HepG2 (cell line): ENCODE data around the gene KREMEN1.

Experiments used
- BRCA1 ChIP-seq: sonication (generic); formaldehyde crosslinking; IDR thresholded peaks from 2 replicates; pipeline ENCODE4 v1.4.0; 2020; ENCODE audit warnings: missing genetic modification reagents
- EZH2 ChIP-seq: conservative IDR thresholded peaks from 2 replicates; pipeline ENCODE4 v1.6.1; 2012; ENCODE audit warnings: mild to moderate bottlenecking, low read depth, low read length, moderate library complexity
- HDAC2 ChIP-seq: sonication (generic); formaldehyde crosslinking; IDR thresholded peaks from 2 replicates; pipeline ENCODE4 v1.4.0; 2020; ENCODE audit warnings: missing genetic modification reagents
- IRF2 ChIP-seq: IDR thresholded peaks from 2 replicates; pipeline ENCODE4 v1.6.1; 2018; ENCODE audit warnings: missing genetic modification reagents, missing compliant biosample characterization
- POLR2AphosphoS5 ChIP-seq: IDR thresholded peaks from 2 replicates; pipeline ENCODE4 v1.6.1; 2012; ENCODE audit warnings: low read depth, low read length
- SIN3B ChIP-seq: fragments of 150-350 bp; IDR thresholded peaks from 2 replicates; pipeline ENCODE4 v1.6.1; 2014; ENCODE audit warnings: low read length
- SP140L ChIP-seq: sonication (generic); formaldehyde crosslinking; IDR thresholded peaks from 2 replicates; pipeline ENCODE4 v1.4.0; 2020; ENCODE audit warnings: missing genetic modification reagents, borderline replicate concordance
- ZFP37 ChIP-seq: sonication (generic); formaldehyde crosslinking; IDR thresholded peaks from 2 replicates; pipeline ENCODE4 v1.4.0; 2020; ENCODE audit warnings: missing genetic modification reagents, borderline replicate concordance
- TF ChIP-seq, protein P1 (sequence below), 2 experiments: fragments of 450-650 bp in 1 of 2; sonication (generic) in 1 of 2; formaldehyde crosslinking in 1 of 2; IDR thresholded peaks; 2 replicates each; pipeline versions ENCODE4 v1.6.1 to v1.8.0; 2016 to 2022; ENCODE audit warnings: antibody characterized with exemption in 1 of 2, mild to moderate bottlenecking in 1 of 2, missing genetic modification reagents in 1 of 2
- TF ChIP-seq, protein P2 (sequence below): sonication (generic); formaldehyde crosslinking; IDR thresholded peaks from 2 replicates; pipeline ENCODE4 v1.5.0; 2020; ENCODE audit warnings: mild to moderate bottlenecking, missing genetic modification reagents, borderline replicate concordance
- TF ChIP-seq, protein P3 (sequence below): sonication (generic); formaldehyde crosslinking; IDR thresholded peaks from 2 replicates; pipeline ENCODE4 v1.5.0; 2020; ENCODE audit warnings: mild to moderate bottlenecking, missing genetic modification reagents, moderate library complexity

DNA sequence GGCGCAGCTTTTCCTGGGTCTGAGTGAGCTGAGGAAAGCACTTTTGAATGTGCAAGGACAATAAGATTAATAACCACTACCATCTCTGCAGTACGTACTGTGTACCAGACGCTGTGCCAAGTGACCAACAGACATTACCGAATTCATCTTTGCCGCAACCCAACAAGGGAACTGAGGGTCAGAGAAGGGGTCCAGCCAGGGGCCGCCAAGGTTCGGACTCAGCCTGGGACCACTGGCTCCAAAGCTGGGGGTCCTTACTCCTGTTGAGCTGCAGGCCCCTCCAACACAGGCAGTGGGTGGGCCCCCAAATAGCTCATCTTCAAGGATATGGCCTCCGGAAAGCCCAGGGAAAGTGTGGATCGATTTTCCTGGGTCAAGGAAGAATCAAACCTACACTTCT, 77.9 kb downstream of the KREMEN1 start:
- TF ChIP-seq, protein P1, sequence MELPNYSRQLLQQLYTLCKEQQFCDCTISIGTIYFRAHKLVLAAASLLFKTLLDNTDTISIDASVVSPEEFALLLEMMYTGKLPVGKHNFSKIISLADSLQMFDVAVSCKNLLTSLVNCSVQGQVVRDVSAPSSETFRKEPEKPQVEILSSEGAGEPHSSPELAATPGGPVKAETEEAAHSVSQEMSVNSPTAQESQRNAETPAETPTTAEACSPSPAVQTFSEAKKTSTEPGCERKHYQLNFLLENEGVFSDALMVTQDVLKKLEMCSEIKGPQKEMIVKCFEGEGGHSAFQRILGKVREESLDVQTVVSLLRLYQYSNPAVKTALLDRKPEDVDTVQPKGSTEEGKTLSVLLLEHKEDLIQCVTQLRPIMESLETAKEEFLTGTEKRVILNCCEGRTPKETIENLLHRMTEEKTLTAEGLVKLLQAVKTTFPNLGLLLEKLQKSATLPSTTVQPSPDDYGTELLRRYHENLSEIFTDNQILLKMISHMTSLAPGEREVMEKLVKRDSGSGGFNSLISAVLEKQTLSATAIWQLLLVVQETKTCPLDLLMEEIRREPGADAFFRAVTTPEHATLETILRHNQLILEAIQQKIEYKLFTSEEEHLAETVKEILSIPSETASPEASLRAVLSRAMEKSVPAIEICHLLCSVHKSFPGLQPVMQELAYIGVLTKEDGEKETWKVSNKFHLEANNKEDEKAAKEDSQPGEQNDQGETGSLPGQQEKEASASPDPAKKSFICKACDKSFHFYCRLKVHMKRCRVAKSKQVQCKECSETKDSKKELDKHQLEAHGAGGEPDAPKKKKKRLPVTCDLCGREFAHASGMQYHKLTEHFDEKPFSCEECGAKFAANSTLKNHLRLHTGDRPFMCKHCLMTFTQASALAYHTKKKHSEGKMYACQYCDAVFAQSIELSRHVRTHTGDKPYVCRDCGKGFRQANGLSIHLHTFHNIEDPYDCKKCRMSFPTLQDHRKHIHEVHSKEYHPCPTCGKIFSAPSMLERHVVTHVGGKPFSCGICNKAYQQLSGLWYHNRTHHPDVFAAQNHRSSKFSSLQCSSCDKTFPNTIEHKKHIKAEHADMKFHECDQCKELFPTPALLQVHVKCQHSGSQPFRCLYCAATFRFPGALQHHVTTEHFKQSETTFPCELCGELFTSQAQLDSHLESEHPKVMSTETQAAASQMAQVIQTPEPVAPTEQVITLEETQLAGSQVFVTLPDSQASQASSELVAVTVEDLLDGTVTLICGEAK (IDR thresholded peaks at IDR 0.05): no peak
- TF ChIP-seq, protein P1 (CRISPR knock-in tag; IDR thresholded peaks at IDR 0.05): no peak
- TF ChIP-seq EZH2: no peak
- TF ChIP-seq, protein P2, sequence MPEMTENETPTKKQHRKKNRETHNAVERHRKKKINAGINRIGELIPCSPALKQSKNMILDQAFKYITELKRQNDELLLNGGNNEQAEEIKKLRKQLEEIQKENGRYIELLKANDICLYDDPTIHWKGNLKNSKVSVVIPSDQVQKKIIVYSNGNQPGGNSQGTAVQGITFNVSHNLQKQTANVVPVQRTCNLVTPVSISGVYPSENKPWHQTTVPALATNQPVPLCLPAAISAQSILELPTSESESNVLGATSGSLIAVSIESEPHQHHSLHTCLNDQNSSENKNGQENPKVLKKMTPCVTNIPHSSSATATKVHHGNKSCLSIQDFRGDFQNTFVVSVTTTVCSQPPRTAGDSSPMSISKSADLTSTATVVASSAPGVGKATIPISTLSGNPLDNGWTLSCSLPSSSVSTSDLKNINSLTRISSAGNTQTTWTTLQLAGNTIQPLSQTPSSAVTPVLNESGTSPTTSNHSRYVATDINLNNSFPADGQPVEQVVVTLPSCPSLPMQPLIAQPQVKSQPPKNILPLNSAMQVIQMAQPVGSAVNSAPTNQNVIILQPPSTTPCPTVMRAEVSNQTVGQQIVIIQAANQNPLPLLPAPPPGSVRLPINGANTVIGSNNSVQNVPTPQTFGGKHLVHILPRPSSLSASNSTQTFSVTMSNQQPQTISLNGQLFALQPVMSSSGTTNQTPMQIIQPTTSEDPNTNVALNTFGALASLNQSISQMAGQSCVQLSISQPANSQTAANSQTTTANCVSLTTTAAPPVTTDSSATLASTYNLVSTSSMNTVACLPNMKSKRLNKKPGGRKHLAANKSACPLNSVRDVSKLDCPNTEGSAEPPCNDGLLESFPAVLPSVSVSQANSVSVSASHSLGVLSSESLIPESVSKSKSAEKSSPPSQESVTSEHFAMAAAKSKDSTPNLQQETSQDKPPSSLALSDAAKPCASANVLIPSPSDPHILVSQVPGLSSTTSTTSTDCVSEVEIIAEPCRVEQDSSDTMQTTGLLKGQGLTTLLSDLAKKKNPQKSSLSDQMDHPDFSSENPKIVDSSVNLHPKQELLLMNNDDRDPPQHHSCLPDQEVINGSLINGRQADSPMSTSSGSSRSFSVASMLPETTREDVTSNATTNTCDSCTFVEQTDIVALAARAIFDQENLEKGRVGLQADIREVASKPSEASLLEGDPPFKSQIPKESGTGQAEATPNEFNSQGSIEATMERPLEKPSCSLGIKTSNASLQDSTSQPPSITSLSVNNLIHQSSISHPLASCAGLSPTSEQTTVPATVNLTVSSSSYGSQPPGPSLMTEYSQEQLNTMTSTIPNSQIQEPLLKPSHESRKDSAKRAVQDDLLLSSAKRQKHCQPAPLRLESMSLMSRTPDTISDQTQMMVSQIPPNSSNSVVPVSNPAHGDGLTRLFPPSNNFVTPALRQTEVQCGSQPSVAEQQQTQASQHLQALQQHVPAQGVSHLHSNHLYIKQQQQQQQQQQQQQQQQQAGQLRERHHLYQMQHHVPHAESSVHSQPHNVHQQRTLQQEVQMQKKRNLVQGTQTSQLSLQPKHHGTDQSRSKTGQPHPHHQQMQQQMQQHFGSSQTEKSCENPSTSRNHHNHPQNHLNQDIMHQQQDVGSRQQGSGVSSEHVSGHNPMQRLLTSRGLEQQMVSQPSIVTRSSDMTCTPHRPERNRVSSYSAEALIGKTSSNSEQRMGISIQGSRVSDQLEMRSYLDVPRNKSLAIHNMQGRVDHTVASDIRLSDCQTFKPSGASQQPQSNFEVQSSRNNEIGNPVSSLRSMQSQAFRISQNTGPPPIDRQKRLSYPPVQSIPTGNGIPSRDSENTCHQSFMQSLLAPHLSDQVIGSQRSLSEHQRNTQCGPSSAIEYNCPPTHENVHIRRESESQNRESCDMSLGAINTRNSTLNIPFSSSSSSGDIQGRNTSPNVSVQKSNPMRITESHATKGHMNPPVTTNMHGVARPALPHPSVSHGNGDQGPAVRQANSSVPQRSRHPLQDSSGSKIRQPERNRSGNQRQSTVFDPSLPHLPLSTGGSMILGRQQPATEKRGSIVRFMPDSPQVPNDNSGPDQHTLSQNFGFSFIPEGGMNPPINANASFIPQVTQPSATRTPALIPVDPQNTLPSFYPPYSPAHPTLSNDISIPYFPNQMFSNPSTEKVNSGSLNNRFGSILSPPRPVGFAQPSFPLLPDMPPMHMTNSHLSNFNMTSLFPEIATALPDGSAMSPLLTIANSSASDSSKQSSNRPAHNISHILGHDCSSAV (CRISPR knock-in tag): no peak
- no peak for TF ChIP-seq ZFP37 (CRISPR knock-in tag)
- TF ChIP-seq SP140L (CRISPR knock-in tag): no peak
- TF ChIP-seq IRF2 (CRISPR knock-in tag): no peak
- no peak for TF ChIP-seq BRCA1
- no peak for TF ChIP-seq POLR2AphosphoS5
- no peak for TF ChIP-seq SIN3B
- TF ChIP-seq, protein P3, sequence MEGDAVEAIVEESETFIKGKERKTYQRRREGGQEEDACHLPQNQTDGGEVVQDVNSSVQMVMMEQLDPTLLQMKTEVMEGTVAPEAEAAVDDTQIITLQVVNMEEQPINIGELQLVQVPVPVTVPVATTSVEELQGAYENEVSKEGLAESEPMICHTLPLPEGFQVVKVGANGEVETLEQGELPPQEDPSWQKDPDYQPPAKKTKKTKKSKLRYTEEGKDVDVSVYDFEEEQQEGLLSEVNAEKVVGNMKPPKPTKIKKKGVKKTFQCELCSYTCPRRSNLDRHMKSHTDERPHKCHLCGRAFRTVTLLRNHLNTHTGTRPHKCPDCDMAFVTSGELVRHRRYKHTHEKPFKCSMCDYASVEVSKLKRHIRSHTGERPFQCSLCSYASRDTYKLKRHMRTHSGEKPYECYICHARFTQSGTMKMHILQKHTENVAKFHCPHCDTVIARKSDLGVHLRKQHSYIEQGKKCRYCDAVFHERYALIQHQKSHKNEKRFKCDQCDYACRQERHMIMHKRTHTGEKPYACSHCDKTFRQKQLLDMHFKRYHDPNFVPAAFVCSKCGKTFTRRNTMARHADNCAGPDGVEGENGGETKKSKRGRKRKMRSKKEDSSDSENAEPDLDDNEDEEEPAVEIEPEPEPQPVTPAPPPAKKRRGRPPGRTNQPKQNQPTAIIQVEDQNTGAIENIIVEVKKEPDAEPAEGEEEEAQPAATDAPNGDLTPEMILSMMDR (CRISPR knock-in tag): no peak
- TF ChIP-seq HDAC2: no peak
